Iris pigment epithelial cell (primary cell): ENCODE measurements around the gene NCOA3.
"Not testable (repeated sequence)": the region's sequence is repeated elsewhere in the genome, so short reads cannot be mapped to it uniquely, and the experiment has no call there.

ENCODE experiments used
- DNase-seq: peaks from one replicate; pipeline ENCODE4 v3.0.0-alpha.2; 2011; ENCODE audit warnings: low read depth

Gene NCOA3

GRCh38 chr20:47540443-47541354, 39.0 kb downstream of the NCOA3 start:
- peak; percentile 38 for DNase-seq

DNA sequence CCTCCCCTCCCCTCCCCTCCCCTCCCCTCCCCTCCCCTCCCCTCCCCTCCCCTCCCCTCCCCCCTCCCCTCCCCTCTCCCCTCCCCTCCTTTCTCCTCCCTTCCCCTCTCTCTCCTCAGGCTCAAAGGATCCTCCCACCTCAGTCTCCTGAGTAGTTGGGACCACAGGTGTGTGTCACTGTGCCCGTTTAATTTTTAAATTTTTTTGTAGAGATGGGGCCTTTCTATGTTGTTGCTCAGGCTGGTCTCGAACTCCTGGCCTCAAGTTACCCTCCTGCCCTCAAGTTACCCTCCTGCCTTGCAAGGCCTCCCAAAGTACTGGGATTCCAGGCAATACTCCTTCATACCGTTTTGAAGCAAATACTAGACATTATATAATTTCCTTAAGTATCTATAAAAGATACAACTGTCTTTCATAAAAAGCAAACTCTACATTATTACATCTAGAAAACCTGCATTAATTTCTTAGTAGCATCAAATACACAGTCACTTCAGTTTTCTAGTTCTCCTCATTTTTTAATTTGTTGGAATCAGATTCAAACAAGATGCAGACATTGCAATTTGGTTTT, 39.8 kb downstream of the NCOA3 start:
- DNase-seq: no peak

GRCh38 chr20:47543006-47543431, 41.3 kb downstream of the NCOA3 start:
- DNase-seq: peak; percentile 31

- peak; percentile 62 for DNase-seq
Measured at GRCh38 chr20:47544240-47544639, 42.6 kb downstream of the NCOA3 start.

DNA sequence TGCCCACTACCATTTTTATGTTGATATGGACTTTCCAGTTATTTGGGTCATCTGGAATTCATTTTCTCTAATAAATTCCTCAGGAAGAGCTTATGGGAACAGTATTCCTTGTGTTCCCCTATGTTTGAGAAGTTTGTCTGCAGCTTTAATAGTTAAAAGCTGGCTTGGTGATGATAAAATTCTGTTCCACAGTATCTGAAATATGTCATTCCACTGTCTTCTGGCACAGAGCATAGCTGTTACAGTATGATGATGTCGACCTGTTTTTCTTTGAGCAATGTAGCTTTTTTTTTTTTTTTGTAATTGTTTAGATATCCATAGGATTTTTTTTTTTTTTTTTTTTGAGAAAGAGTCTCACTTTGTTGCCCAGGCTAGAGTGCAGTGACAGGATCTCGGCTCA, 43.2 kb downstream of the NCOA3 start:
- peak; percentile 45 for DNase-seq

DNA sequence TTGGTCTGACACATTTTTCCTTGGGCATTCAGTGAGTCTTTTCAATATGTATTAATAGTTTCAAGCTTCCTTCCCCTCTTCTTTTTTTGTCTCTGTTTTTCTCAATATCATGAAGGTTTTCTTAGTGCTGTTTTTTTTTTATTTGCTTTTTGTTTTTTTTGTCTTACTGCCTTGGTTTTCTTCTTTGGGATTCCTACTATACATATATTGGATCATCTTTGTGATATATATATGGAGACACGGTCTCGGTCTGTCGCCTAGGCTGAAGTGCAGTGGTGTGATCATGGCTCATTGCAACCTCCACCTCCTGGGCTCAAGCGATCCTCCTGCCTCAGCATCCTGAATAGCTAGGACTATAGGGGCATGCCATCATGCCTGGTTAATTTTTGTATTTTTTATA, 43.8 kb downstream of the NCOA3 start:
- DNase-seq: no peak

DNA sequence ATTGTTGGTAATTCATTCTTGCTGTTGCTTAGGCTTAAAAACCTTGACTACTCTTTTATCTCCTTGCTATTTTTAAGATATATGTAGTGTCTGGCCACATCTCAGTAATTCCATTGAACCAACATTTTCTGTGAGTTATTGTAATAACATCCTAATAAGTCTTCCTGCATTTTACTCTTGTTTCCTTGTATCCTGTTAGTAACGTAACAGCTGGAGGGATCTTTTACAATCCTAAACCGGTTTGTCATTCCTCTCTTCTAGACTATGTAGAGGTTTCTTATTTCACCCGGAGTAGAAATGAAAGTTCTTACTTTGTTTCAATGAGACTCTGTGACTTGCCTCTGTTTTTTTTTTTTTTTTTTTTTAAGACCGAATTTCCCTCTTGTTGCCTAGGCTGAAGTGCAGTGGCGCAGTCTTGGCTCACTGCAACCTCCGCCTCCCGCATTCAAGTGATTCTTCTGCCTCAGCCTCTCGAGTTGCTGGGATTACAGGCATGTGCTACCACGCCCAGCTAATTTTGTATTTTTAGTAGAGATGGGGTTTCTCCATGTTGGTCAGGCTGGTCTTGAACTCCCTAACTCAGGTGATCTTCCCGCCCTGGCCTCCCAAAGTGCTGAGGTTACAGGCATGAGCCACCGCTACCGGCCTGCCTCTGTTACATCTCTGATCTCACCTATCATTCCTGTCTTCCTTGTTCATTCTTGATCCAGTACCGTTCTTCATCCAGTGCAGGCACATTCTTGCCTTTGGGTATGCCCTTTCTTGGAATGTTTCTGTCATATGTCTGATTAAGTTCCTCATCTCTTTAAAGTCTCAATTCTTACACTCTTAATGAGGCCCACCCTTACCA, 44.7 kb downstream of the NCOA3 start:
- DNase-seq: peak; percentile 84

GRCh38 chr20:47547034-47547387, 45.3 kb downstream of the NCOA3 start:
- DNase-seq: no peak

- DNase-seq: no peak
Measured at GRCh38 chr20:47549671-47550070, 48.0 kb downstream of the NCOA3 start.

DNA sequence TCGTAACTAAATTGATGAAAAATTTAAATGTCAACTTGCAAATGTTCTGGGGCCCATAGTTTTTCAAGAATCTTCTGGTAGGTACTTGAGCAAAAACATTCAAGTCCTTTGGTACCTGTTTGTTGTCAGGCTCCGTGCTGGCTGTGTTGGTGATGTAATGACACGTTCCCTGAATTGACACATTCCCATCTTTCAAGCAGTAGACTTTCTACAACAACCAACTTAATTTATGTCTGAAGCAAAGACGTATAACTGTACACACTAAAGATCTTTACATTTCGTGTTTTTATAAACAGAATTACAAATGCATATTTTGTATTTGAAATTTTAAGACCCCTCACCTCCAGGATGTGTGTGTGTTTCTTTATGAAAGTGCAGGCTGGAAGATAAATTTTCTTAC, 49.5 kb downstream of the NCOA3 start:
- no peak for DNase-seq

- peak; percentile 47 for DNase-seq
Measured at GRCh38 chr20:47551841-47552240, 50.2 kb downstream of the NCOA3 start.

GRCh38 chr20:47552996-47553395, 51.3 kb downstream of the NCOA3 start:
- no peak for DNase-seq

DNA sequence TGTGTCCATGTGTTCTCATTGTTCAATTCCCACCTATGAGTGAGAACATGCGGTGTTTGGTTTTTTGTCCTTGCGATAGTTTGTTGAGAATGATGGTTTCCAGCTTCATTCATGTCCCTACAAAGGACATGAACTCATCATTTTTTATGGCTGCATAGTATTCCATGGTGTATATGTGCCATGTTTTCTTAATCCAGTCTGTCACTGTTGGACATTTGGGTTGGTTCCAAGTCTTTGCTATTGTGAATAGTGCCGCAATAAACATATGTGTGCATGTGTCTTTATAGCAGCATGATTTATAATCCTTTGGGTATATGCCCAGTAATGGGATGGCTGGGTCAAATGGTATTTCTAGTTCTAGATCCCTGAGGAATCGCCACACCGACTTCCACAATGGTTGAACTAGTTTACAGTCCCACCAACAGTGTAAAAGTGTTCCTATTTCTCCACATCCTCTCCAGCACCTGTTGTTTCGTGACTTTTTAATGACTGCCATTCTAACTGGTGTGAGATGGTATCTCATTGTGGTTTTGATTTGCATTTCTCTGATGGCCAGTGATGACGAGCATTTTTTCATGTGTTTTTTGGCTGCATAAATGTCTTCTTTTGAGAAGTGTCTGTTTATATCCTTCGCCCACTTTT, 52.0 kb downstream of the NCOA3 start:
- DNase-seq: not testable (repeated sequence)

DNA sequence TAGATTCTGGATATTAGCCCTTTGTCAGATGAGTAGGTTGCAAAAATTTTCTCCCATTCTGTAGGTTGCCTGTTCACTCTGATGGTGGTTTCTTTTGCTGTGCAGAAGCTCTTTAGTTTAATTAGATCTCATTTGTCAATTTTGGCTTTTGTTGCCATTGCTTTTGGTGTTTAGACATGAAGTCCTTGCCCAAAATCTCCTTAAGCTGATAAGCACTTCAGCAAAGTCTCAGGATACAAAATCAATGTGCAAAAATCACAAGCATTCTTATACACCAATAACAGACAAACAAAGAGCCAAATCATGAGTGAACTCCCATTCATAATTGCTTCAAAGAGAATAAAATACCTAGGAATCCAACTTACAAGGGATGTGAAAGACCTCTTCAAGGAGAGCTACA, 52.6 kb downstream of the NCOA3 start:
- DNase-seq: not testable (repeated sequence)

- DNase-seq: no peak
Measured at GRCh38 chr20:47557218-47557617, 55.5 kb downstream of the NCOA3 start.

- DNase-seq: no peak
Measured at GRCh38 chr20:47557791-47558190, 56.1 kb downstream of the NCOA3 start.

DNA sequence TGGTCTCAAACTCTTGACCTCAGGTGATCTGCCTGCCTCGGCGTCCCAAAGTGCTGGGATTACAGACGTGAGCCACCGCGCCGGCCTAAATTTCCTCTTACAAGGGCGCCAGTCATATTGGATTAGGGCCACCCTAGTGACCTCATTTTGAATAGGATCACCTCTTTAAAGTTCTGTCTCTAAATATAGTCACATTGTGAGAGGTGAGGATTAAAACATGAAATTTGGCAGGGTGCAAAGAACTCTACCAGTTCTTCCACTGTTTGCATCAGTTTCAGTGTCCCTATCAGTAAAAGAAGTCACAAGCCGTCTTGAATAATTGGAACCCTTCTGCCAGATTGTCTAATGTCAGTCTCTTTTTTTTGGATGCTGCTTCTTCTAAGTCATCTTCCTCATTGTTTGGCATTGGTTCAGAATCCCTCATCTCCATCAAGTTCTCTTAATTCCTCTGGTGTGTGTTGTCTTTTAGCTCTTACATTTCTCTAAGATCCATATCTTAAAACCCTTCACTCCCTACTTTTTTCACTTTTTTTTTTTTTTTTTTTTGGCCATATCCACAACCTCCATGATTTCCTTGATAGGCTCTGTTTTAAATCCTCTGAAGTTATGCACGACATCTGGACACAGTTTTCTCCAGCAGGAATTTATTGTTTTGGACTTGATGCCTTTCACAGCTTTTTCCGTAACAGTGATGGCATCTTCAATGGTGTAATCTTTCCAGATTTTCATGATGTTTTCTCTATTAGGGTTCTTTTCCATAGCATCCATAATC, 56.8 kb downstream of the NCOA3 start:
- DNase-seq: no peak

GRCh38 chr20:47559141-47559540, 57.5 kb downstream of the NCOA3 start:
- DNase-seq: no peak

DNA sequence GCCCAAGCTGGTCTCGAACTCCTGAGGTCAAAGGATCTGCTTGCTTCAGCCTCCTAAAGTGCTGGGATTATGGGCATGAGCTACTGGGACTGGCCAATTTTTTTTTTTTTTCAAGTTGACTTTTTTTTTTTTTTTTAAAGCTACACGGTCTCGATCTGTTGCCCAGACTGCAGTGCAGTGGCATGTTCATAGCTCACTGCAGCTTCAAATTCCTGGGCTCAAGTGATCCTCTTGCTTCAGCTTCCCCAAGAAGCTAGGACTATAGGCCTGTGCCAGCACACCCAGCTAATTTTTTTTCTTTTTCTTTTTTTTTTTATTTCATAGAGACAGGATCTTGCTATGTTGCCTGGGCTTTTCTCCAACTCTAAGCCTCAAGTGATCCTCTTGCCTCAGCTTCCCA, 59.5 kb downstream of the NCOA3 start:
- DNase-seq: peak; percentile 84

- no peak for DNase-seq
Measured at GRCh38 chr20:47561603-47562583, 60.2 kb downstream of the NCOA3 start.
